OCI-LY1 (cell line): ENCODE data around the gene UROC1.

ENCODE experiments used
- H2AFZ ChIP-seq: fragments of 200-600 bp; sonication (generic), shearing (Covaris generic); 2 replicates; pipeline ENCODE4 v1.6.0; 2014; ENCODE audit warnings: antibody characterized with exemption, mild to moderate bottlenecking, low read length
- H3F3A ChIP-seq: fragments of 200-600 bp; sonication (generic), shearing (Covaris generic); 2 replicates; pipeline ENCODE4 v1.6.0; 2014; ENCODE audit warnings: mild to moderate bottlenecking, antibody characterized with exemption, low read length, moderate library complexity; ENCODE audit not compliant: insufficient read depth
- H3K27ac ChIP-seq: fragments of 200-600 bp; sonication (generic); 2 replicates; pipeline ENCODE4 v1.5.1; 2014; ENCODE audit warnings: low read length, mixed run types, mild to moderate bottlenecking, low read depth; ENCODE audit not compliant: poor library complexity, severe bottlenecking
- H3K27me3 ChIP-seq: fragments of 200-600 bp; sonication (generic); 2 replicates; pipeline ENCODE4 v1.6.0; 2014; ENCODE audit warnings: antibody characterized with exemption, mild to moderate bottlenecking, low read length, moderate library complexity; ENCODE audit not compliant: insufficient read depth
- H3K36me3 ChIP-seq: fragments of 200-600 bp; sonication (generic); 2 replicates; pipeline ENCODE4 v1.6.1; 2014; ENCODE audit warnings: mild to moderate bottlenecking, antibody characterized with exemption, low read length, moderate library complexity, mixed read lengths; ENCODE audit not compliant: insufficient read depth
- H3K4me1 ChIP-seq: fragments of 200-600 bp; sonication (generic); 2 replicates; pipeline ENCODE4 v1.5.1; 2014; ENCODE audit warnings: mild to moderate bottlenecking, low read length, moderate library complexity; ENCODE audit not compliant: insufficient read depth, severe bottlenecking
- H3K4me2 ChIP-seq: fragments of 200-600 bp; sonication (generic), shearing (Covaris generic); 2 replicates; pipeline ENCODE4 v1.6.1; 2014; ENCODE audit warnings: low read length
- H3K4me3 ChIP-seq: fragments of 200-600 bp; sonication (generic); 2 replicates; pipeline ENCODE4 v1.5.1; 2014; ENCODE audit warnings: low read length, low read depth, mild to moderate bottlenecking, mixed read lengths; ENCODE audit not compliant: poor library complexity, severe bottlenecking
- H3K79me2 ChIP-seq: fragments of 200-600 bp; shearing (Covaris generic); 2 replicates; pipeline ENCODE4 v1.6.1; 2016; ENCODE audit warnings: mixed run types, low read length, mixed read lengths; ENCODE audit not compliant: insufficient read depth
- H3K9ac ChIP-seq: fragments of 200-600 bp; sonication (generic), shearing (Covaris generic); 2 replicates; pipeline ENCODE4 v1.6.1; 2014; ENCODE audit warnings: mild to moderate bottlenecking, low read length, mixed read lengths
- H3K9me2 ChIP-seq: fragments of 200-600 bp; sonication (generic), shearing (Covaris generic); 2 replicates; pipeline ENCODE4 v1.6.1; 2014; ENCODE audit warnings: low read depth, mild to moderate bottlenecking, low read length, mixed read lengths
- H3K9me3 ChIP-seq: fragments of 200-600 bp; shearing (Covaris generic); 2 replicates; pipeline ENCODE4 v1.6.1; 2014; ENCODE audit warnings: low read length, mixed read lengths
- H4K20me1 ChIP-seq: fragments of 200-600 bp; sonication (generic), shearing (Covaris generic); 2 replicates; pipeline ENCODE4 v1.6.0; 2016; ENCODE audit warnings: mild to moderate bottlenecking, low read length; ENCODE audit not compliant: insufficient read depth
- CTCF ChIP-seq: fragments of 200-600 bp; sonication (generic), shearing (Covaris generic); IDR thresholded peaks from 2 replicates; pipeline ENCODE4 v1.5.1; 2017; ENCODE audit warnings: mild to moderate bottlenecking, antibody characterized with exemption, low read length, moderate library complexity, mixed read lengths
- EZH2 ChIP-seq: fragments of 200-600 bp; sonication (generic), shearing (Covaris generic); IDR thresholded peaks from 2 replicates; pipeline ENCODE4 v1.8.0; 2017; ENCODE audit warnings: borderline replicate concordance, mixed run types, mild to moderate bottlenecking, antibody characterized with exemption, low read length, moderate library complexity, mixed read lengths

Gene UROC1

GRCh38 chr3:126501736-126502135 lies 15.8 kb downstream of the UROC1 start:
- H3K79me2 ChIP-seq: no peaks in the 10 kb centered on the region
- no peak overlapping the region for H3K4me3 ChIP-seq
- H3K36me3 ChIP-seq: no peaks in the 10 kb centered on the region
- no peaks in the 10 kb centered on the region for H3K9me3 ChIP-seq
- H3K4me2 ChIP-seq: no peak overlapping the region
- H3F3A ChIP-seq: no peaks in the 10 kb centered on the region
- H3K27me3 ChIP-seq: 0 out of 2 replicates have a peak, but pooled peaks cover 7% of the 10 kb centered on the region
- H3K27ac ChIP-seq: no peak overlapping the region
- TF ChIP-seq EZH2: no peak
- no peak for TF ChIP-seq CTCF
- no peaks in the 10 kb centered on the region for H3K9me2 ChIP-seq
- no peaks in the 10 kb centered on the region for H4K20me1 ChIP-seq
- no peaks in the 10 kb centered on the region for H3K4me1 ChIP-seq
- no peak overlapping the region for H3K9ac ChIP-seq
- no peak overlapping the region for H2AFZ ChIP-seq

GRCh38 chr3:126501054-126501453 lies 16.5 kb downstream of the UROC1 start:
- H3K4me2 ChIP-seq: no peak overlapping the region
- H4K20me1 ChIP-seq: no peaks in the 10 kb centered on the region
- H3K9ac ChIP-seq: no peak overlapping the region
- no peaks in the 10 kb centered on the region for H3K9me2 ChIP-seq
- TF ChIP-seq CTCF: no peak
- no peak for TF ChIP-seq EZH2
- H3K4me1 ChIP-seq: no peaks in the 10 kb centered on the region
- no peak overlapping the region for H2AFZ ChIP-seq
- no peaks in the 10 kb centered on the region for H3K79me2 ChIP-seq
- H3K4me3 ChIP-seq: no peak overlapping the region
- no peaks in the 10 kb centered on the region for H3F3A ChIP-seq
- H3K9me3 ChIP-seq: no peaks in the 10 kb centered on the region
- 0 out of 2 replicates have a peak, but pooled peaks cover under 1% of the 10 kb centered on the region for H3K27me3 ChIP-seq
- no peak overlapping the region for H3K27ac ChIP-seq
- H3K36me3 ChIP-seq: no peaks in the 10 kb centered on the region

- Histone ChIP-seq H3F3A (no peaks in the 10 kb centered on the region), H3K4me2 (no peak overlapping the region), H3K36me3 (no peaks in the 10 kb centered on the region), H3K9ac (no peak overlapping the region), H3K27me3 (no peaks in the 10 kb centered on the region), H3K27ac (no peak overlapping the region), H3K79me2 (no peaks in the 10 kb centered on the region), H2AFZ (no peak overlapping the region), H3K9me3 (no peaks in the 10 kb centered on the region), H3K4me1 (no peaks in the 10 kb centered on the region), H3K4me3 (no peak overlapping the region), H4K20me1 (no peaks in the 10 kb centered on the region), H3K9me2 (no peaks in the 10 kb centered on the region)
- TF ChIP-seq CTCF: no peak
- no peak for TF ChIP-seq EZH2
These were observed 17.6 kb downstream of the UROC1 start for GRCh38 chr3:126500016-126500415.
